AG09309 (cell line): ENCODE results near the gene NRG3.

Source experiments
- DNase-seq: peaks from one replicate; pipeline ENCODE4 v3.0.0-alpha.2; 2010; ENCODE audit warnings: low read depth
- H3K4me3 ChIP-seq: 2 replicates; pipeline ENCODE4 v1.5.1; 2011; ENCODE audit warnings: mild to moderate bottlenecking, low read depth, low read length, moderate library complexity; ENCODE audit not compliant: control insufficient read depth
- TF ChIP-seq, protein P1 (sequence below): IDR thresholded peaks from 2 replicates; pipeline ENCODE4 v1.5.1; 2011; ENCODE audit warnings: mild to moderate bottlenecking, low read depth, low read length, inconsistent platforms; ENCODE audit not compliant: insufficient read depth, control insufficient read depth; ENCODE audit errors: missing control alignments

The NRG3 gene

GRCh38 chr10:82505009-82505408 lies 630.0 kb downstream of the NRG3 start:
- H3K4me3 ChIP-seq = no peak overlapping the region
- TF ChIP-seq, protein P1, sequence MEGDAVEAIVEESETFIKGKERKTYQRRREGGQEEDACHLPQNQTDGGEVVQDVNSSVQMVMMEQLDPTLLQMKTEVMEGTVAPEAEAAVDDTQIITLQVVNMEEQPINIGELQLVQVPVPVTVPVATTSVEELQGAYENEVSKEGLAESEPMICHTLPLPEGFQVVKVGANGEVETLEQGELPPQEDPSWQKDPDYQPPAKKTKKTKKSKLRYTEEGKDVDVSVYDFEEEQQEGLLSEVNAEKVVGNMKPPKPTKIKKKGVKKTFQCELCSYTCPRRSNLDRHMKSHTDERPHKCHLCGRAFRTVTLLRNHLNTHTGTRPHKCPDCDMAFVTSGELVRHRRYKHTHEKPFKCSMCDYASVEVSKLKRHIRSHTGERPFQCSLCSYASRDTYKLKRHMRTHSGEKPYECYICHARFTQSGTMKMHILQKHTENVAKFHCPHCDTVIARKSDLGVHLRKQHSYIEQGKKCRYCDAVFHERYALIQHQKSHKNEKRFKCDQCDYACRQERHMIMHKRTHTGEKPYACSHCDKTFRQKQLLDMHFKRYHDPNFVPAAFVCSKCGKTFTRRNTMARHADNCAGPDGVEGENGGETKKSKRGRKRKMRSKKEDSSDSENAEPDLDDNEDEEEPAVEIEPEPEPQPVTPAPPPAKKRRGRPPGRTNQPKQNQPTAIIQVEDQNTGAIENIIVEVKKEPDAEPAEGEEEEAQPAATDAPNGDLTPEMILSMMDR = no peak
- no peak for DNase-seq

DNA sequence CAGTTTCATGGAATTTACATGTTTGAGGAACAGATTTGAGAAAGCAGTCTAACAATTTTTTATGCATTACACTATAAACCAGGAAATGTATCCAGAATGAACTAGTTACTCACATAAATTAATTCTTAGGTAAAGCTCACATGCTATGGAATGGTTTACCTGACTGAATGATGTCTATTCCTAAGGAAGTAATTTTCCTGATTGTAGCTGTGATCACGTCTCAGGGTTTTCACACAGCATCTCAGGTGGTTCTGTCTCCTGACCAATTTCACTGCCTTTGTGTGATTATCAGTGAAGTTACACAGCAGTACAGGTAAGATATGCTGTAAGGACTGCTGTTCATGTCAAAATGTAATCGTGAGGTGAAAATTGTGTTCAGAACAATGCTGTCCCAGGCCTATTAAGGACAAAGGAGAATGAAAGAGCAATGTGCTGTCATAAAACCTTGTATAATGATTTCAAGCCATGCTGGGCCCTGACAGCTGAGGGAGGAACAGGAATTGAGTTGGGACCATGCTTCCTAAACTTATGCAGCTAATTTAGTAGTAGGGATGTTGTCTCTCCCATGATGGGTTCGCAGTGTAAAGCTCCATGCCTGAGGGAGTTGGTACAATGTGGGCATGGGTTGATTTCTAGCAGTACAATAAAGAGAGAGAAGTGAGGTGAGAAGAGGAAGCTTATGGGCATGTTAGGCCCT lies 631.8 kb downstream of the NRG3 start:
- no peak for DNase-seq
- TF ChIP-seq, protein P1 = no peak
- no peak overlapping the region for H3K4me3 ChIP-seq

GRCh38 chr10:82515256-82515655 lies 640.3 kb downstream of the NRG3 start:
- no peak for DNase-seq
- TF ChIP-seq, protein P1 = no peak
- no peak overlapping the region for H3K4me3 ChIP-seq

DNA sequence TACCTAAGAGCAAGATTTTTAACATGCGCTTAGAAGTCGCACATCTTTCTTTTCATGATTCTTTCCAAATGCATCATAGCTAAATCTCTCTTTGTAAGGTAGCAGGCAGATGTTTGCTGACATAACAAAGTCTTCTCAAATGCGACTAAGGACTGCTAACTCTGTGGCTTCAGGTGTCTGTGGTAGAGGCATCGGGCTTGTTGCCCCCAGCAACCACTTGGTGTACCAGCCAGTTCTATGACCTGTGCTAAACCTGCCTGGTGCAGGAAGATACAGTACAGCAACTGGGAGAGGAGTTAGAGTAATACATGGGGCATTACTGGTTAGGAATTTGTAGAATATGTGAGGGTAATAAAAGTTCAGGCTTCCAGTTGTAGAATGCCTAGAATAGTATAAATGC lies 654.1 kb downstream of the NRG3 start:
- DNase-seq = no peak
- no peak overlapping the region for H3K4me3 ChIP-seq
- TF ChIP-seq, protein P1 = no peak

DNA sequence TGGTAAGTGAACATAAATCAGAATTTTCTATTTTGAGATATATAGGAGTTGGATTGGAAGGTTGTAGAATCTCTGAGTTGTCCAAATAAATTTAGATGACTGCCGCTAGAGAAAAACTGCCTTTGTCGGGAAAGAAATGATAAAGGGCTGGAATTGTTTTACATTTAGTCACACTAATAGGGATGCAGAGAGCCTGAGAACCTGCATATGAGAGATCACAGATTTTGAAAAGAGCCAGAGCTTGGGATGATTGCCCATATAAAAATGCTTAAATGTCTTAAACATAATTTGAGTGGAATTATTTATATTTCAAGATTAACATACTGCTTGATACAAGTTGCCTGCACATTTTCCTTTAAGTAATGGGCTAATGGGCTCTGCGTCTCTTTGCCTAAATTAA lies 660.5 kb downstream of the NRG3 start:
- H3K4me3 ChIP-seq = no peak overlapping the region
- TF ChIP-seq, protein P1 = no peak
- DNase-seq = no peak

- TF ChIP-seq, protein P1 = no peak
- H3K4me3 ChIP-seq = no peak overlapping the region
- DNase-seq = no peak
Observed at GRCh38 chr10:82536668-82537067, 661.7 kb downstream of the NRG3 start.
